ENCODE data around the gene MMP21. TPM values are rescaled to one million over a fixed set of nuclear protein-coding genes. Genes with fewer than 3 reads are reported as not detected.

MMP21 gene
- total RNA-seq, 1 experiment from 2014 or later: not detected

GRCh38 chr10:125797994-125798662 lies 22.5 kb upstream of the MMP21 start:
- H3K4me3 ChIP-seq: no peak overlapping the region
- H3K36me3 ChIP-seq: peaks cover 2% of the 10 kb centered on the region; the same call in 1 of the 2 replicates
- H3K27me3 ChIP-seq: no peaks in the 10 kb centered on the region
- H3K9me3 ChIP-seq: no peaks in the 10 kb centered on the region
- no peak for DNase-seq

- Histone ChIP-seq H3K27me3 (no peaks in the 10 kb centered on the region), H3K9me3 (no peaks in the 10 kb centered on the region), H3K4me3 (no peak overlapping the region), H3K36me3 (peaks cover 6% of the 10 kb centered on the region)
- no peak for DNase-seq
These were observed 21.8 kb upstream of the MMP21 start for GRCh38 chr10:125797424-125797823.

- Histone ChIP-seq H3K27me3 (no peaks in the 10 kb centered on the region), H3K36me3 (peaks cover 12% of the 10 kb centered on the region), H3K4me3 (no peak overlapping the region), H3K9me3 (no peaks in the 10 kb centered on the region)
- DNase-seq: no peak
These were observed 20.1 kb upstream of the MMP21 start for GRCh38 chr10:125795637-125796190.

- H3K27me3 ChIP-seq: no peaks in the 10 kb centered on the region
- no peaks in the 10 kb centered on the region for H3K9me3 ChIP-seq
- H3K36me3 ChIP-seq: peaks cover 12% of the 10 kb centered on the region
- no peak overlapping the region for H3K4me3 ChIP-seq
- DNase-seq: no peak
These were observed 19.5 kb upstream of the MMP21 start for GRCh38 chr10:125795128-125795527.

GRCh38 chr10:125792342-125793300 lies 17.0 kb upstream of the MMP21 start:
- H3K36me3 ChIP-seq: peaks cover 12% of the 10 kb centered on the region
- no peak overlapping the region for H3K4me3 ChIP-seq
- H3K27me3 ChIP-seq: no peaks in the 10 kb centered on the region
- no peak for DNase-seq
- H3K9me3 ChIP-seq: no peaks in the 10 kb centered on the region

- H3K4me3 ChIP-seq: no peak overlapping the region
- no peaks in the 10 kb centered on the region for H3K9me3 ChIP-seq
- no peak for DNase-seq
- H3K27me3 ChIP-seq: no peaks in the 10 kb centered on the region
- peaks cover 12% of the 10 kb centered on the region for H3K36me3 ChIP-seq
These were observed 12.8 kb upstream of the MMP21 start for GRCh38 chr10:125788156-125789034.

- DNase-seq: no peak
- Histone ChIP-seq H3K36me3 (no peaks in the 10 kb centered on the region), H3K27me3 (no peaks in the 10 kb centered on the region), H3K9me3 (no peaks in the 10 kb centered on the region), H3K4me3 (no peak overlapping the region)
These were observed 10.2 kb upstream of the MMP21 start for GRCh38 chr10:125785791-125786190.

- Histone ChIP-seq H3K36me3 (no peaks in the 10 kb centered on the region), H3K27me3 (no peaks in the 10 kb centered on the region), H3K4me3 (no peak overlapping the region), H3K9me3 (no peaks in the 10 kb centered on the region)
- no peak for DNase-seq
These were observed 8.3 kb upstream of the MMP21 start for GRCh38 chr10:125783957-125784356.

- Histone ChIP-seq H3K27me3 (no peaks in the 10 kb centered on the region), H3K4me3 (no peak overlapping the region)
- no peak for DNase-seq
These were observed 7.8 kb upstream of the MMP21 start for GRCh38 chr10:125783408-125783807.

GRCh38 chr10:125782616-125783015 lies 7.0 kb upstream of the MMP21 start:
- Histone ChIP-seq H3K9me3 (no peaks in the 10 kb centered on the region), H3K27me3 (no peaks in the 10 kb centered on the region), H3K4me3 (no peak overlapping the region), H3K36me3 (no peaks in the 10 kb centered on the region)
- DNase-seq: no peak

More at GRCh38 chr10:125783408-125783807, 7.8 kb upstream of the MMP21 start:
- no peaks in the 10 kb centered on the region for H3K36me3 ChIP-seq
- no peaks in the 10 kb centered on the region for H3K9me3 ChIP-seq

- H3K9me3 ChIP-seq: no peaks in the 10 kb centered on the region
- DNase-seq: no peak
- H3K36me3 ChIP-seq: no peaks in the 10 kb centered on the region
- no peak overlapping the region for H3K4me3 ChIP-seq
- H3K27me3 ChIP-seq: no peaks in the 10 kb centered on the region
These were observed 6.4 kb upstream of the MMP21 start for GRCh38 chr10:125782054-125782453.

- no peaks in the 10 kb centered on the region for H3K36me3 ChIP-seq
- H3K27me3 ChIP-seq: no peaks in the 10 kb centered on the region
- H3K4me3 ChIP-seq: no peak overlapping the region
- no peak for DNase-seq
- no peaks in the 10 kb centered on the region for H3K9me3 ChIP-seq
These were observed 5.8 kb upstream of the MMP21 start for GRCh38 chr10:125781374-125781773.

- no peaks in the 10 kb centered on the region for H3K36me3 ChIP-seq
- H3K4me3 ChIP-seq: no peak overlapping the region
- no peaks in the 10 kb centered on the region for H3K9me3 ChIP-seq
- H3K27me3 ChIP-seq: no peaks in the 10 kb centered on the region
- DNase-seq: no peak
These were observed 4.0 kb upstream of the MMP21 start for GRCh38 chr10:125779403-125780327.

- H3K4me3 ChIP-seq: no peak overlapping the region
- no peaks in the 10 kb centered on the region for H3K36me3 ChIP-seq
- no peaks in the 10 kb centered on the region for H3K27me3 ChIP-seq
- no peaks in the 10 kb centered on the region for H3K9me3 ChIP-seq
- no peak for DNase-seq
These were observed 2.9 kb upstream of the MMP21 start for GRCh38 chr10:125778556-125778955.

GRCh38 chr10:125777806-125778205 lies 2.2 kb upstream of the MMP21 start:
- H3K27me3 ChIP-seq: no peaks in the 10 kb centered on the region
- DNase-seq: no peak
- H3K4me3 ChIP-seq: no peak overlapping the region
- H3K9me3 ChIP-seq: no peaks in the 10 kb centered on the region
- H3K36me3 ChIP-seq: no peaks in the 10 kb centered on the region
